Measurements from ENCODE around the gene PTDSS2.
"Not testable (repeated sequence)": the region's sequence is repeated elsewhere in the genome, so short reads cannot be mapped to it uniquely, and the experiment has no call there.

Gene PTDSS2

DNA sequence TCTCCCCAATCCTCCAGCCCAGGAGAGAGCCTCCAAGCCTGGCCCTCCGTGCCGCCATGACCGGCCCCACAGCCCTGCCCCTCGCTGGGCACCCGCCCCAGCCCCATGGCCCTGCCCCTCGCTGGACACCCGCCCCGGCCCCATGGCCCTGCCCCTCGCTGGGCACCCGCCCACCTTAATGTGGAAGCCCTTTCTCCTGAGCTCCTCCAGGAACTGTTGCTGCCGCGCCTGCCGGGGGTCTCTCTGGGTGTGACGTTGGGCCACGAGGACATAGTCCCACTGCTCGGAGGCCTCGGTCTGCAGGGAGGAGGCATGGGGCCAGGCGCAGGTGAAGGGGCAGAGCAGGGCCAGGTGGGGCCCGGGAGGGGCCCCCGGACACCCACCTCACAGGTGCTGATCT, 16.4 kb upstream of the PTDSS2 start:
- in situ Hi-C loops (cut with HindIII; ENCODE audit: low sequenced_read_pairs): no loop called here
- H3K4me3 ChIP-seq (ENCODE audit: low read depth, low read length): no peak overlapping the region
- TF ChIP-seq, protein P1, sequence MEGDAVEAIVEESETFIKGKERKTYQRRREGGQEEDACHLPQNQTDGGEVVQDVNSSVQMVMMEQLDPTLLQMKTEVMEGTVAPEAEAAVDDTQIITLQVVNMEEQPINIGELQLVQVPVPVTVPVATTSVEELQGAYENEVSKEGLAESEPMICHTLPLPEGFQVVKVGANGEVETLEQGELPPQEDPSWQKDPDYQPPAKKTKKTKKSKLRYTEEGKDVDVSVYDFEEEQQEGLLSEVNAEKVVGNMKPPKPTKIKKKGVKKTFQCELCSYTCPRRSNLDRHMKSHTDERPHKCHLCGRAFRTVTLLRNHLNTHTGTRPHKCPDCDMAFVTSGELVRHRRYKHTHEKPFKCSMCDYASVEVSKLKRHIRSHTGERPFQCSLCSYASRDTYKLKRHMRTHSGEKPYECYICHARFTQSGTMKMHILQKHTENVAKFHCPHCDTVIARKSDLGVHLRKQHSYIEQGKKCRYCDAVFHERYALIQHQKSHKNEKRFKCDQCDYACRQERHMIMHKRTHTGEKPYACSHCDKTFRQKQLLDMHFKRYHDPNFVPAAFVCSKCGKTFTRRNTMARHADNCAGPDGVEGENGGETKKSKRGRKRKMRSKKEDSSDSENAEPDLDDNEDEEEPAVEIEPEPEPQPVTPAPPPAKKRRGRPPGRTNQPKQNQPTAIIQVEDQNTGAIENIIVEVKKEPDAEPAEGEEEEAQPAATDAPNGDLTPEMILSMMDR (IDR thresholded peaks at IDR 0.05; ENCODE audit: low read depth, low read length): no peak
- DNase-seq (ENCODE audit: low read depth, low spot score): no peak

DNA sequence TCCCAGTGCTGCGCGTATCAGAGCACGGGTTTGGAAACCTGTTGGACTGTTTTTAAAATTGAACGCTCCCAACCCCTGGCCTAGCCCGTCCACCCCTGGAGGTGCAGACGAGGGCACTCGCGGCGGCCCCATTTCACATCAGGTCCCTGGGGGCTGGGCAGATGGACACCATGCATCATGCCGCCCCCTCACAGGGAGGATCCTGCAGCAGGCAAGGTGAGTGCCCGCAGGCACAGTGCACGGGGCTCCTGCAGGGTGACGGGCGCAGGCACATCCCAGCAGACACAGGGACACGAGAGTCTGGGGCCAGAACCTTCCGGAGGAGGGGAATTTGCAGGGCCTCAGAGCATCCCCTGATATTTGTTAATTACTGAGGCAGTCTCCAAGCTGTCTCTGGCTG, 15.6 kb upstream of the PTDSS2 start:
- no peak for DNase-seq (ENCODE audit: low read depth, low spot score)
- TF ChIP-seq, protein P1 (IDR thresholded peaks at IDR 0.05; ENCODE audit: low read depth, low read length): no peak
- no peak overlapping the region for H3K4me3 ChIP-seq (ENCODE audit: low read depth, low read length)
- in situ Hi-C loops (cut with HindIII; ENCODE audit: low sequenced_read_pairs): no loop called here

DNA sequence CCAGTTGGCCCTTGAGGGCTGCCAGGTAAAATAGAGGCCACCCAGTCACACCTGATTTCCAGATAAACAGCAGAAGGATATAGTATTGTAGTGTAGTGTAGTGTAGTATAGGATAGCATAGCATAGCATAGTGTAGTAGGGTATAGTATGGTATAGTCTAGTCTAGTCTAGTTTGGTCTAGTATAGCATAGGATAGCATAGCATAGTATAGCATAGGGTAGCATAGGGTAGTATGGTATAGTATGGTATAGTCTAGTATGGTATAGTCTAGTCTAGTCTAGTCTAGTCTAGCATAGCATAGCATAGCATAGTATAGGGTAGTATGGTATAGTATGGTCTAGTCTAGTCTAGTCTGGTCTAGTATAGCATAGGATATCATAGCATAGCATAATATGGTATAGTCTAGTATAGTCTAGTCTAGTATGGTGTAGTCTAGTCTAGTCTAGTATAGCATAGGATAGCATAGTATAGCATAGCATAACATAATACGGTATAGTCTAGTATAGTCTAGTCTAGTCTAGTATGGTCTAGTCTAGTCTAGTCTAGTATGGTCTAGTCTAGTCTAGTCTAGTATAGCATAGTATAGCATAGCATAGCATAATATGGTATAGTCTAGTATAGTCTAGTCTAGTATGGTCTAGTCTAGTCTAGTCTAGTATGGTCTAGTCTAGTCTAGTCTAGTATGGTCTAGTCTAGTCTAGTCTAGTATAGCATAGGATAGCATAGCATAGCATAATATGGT, 14.9 kb upstream of the PTDSS2 start:
- in situ Hi-C loops (cut with HindIII; ENCODE audit: low sequenced_read_pairs); DNase-seq (ENCODE audit: low read depth, low spot score); H3K4me3 ChIP-seq (ENCODE audit: low read depth, low read length): not testable (repeated sequence)

DNA sequence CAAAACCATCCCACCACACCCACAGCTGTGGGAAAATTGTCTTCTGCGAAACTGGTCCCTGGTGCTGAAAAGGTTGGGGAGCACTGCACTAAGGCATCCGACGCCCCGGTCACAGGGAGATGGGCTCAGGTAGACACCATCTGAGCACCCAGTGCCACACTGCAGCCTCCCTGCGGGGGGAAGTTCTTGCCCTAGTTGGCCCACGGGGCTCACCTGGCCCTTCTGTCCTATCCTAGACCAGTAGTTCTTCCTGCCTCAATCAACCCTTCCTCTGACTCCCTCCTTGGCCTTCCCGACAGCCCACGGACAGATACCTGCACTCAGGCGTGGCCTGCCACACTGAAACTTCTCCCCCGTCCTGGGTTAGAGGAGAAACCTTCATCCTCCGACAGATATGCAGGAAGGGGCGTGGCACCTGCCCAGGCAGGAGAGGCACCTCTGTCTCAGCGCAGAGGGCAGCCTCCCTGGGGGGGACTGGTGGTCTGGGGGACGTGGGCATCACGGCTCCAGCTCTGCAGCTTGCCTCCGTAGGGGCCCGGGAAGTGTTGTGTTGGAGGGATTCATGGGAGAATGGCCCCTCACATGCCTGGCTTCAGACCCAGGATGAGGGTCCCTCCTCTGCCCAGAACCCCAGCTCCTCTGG, 12.7 kb upstream of the PTDSS2 start:
- DNase-seq (ENCODE audit: low read depth, low spot score): no peak
- in situ Hi-C loops (cut with HindIII; ENCODE audit: low sequenced_read_pairs): no loop called here
- TF ChIP-seq, protein P1 (IDR thresholded peaks at IDR 0.05; ENCODE audit: low read depth, low read length): no peak
- H3K4me3 ChIP-seq (ENCODE audit: low read depth, low read length): no peak overlapping the region

DNA sequence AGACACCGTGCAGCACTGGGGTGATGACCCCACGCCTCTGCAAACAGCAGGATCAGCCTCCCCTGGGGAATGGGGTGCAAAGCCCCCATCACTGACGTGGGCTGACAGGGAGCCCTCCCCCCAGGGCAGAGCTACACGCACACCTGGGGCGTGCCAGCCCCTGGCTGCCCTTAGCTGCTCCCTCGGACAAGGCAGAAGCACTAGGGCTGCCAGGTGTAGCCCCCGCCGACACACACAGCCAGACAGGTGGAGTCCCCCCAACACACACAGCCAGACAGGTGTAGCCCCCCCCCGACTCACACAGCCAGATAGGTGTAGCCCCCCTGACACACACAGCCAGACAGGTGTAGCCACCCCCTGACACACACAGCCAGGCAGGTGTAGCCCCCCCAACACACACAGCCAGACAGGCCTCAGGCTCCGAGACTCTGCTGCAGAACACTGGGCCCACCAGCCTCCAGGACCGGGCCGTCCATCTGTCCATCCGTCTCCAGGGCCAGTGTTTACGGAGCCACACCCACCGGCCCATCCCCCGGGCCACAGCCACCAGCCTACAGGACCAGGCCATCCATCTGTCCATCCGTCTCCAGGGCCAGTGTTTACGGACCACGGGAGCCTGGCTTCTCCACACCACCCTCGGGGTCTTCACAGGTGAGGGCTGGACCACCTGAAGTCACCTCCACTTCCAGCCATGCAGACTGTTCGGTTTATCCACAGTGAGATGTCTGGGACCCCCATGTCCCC, 11.8 kb upstream of the PTDSS2 start:
- no peak overlapping the region for H3K4me3 ChIP-seq (ENCODE audit: low read depth, low read length)
- in situ Hi-C loops (cut with HindIII; ENCODE audit: low sequenced_read_pairs): no loop called here
- DNase-seq (ENCODE audit: low read depth, low spot score): no peak
- TF ChIP-seq, protein P1 (IDR thresholded peaks at IDR 0.05; ENCODE audit: low read depth, low read length): no peak

DNA sequence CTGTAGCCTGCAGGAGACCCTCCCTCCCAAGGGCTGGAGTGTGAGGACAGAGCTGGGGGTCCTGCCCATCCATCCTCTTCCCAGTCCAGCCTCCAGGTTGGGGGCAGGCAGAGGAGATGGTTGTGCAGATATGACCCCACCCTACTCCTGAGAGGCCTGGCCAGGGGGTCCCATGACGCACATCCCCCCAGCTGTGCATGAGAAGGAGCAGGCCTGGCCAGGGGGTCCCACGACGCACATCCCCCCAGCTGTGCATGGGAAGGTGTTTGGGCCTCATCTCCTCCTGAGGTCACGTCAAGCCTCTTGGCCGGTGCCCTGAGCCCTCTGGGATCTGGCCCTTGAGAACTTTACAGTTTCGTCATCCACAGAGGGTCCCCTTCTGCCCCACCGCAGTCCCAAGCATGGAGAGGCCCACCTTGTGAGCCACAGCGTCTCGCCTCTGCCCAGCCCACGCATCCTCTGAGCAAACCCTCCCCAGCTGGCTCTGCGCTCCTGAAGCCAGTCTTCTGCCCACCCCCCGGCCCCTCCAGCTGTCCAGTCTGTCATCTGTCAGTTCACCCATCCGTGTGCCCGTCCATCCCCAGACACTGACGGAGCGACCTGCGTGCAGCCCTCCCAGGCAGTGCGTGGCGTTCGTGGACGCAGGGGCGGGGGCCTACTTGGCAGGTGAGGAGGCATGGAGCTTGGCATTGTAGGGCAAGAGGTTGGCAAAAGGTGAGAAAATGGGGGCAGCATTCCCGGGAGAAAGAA, 10.6 kb upstream of the PTDSS2 start:
- TF ChIP-seq, protein P1 (IDR thresholded peaks at IDR 0.05; ENCODE audit: low read depth, low read length): no peak
- no peak overlapping the region for H3K4me3 ChIP-seq (ENCODE audit: low read depth, low read length)
- in situ Hi-C loops (cut with HindIII; ENCODE audit: low sequenced_read_pairs): no loop called here
- DNase-seq (ENCODE audit: low read depth, low spot score): no peak
